HUES6 (cell line): ENCODE measurements around the gene TAL1.

Source experiments
- H3K27ac ChIP-seq: 2 replicates; pipeline ENCODE4 v1.7.0; 2013; ENCODE audit warnings: low read depth, mild to moderate bottlenecking, low read length, inconsistent platforms
- H3K27me3 ChIP-seq: 2 replicates; pipeline ENCODE4 v1.6.1; 2013; ENCODE audit warnings: low read length; ENCODE audit not compliant: control insufficient read depth, insufficient read depth
- H3K36me3 ChIP-seq: 2 replicates; pipeline ENCODE4 v1.6.1; 2013; ENCODE audit warnings: low read length; ENCODE audit not compliant: control insufficient read depth, insufficient read depth
- H3K4me1 ChIP-seq: 2 replicates; pipeline ENCODE4 v1.6.1; 2013; ENCODE audit warnings: low read length; ENCODE audit not compliant: control insufficient read depth, insufficient read depth
- H3K4me3 ChIP-seq: 2 replicates; pipeline ENCODE4 v1.5.1; 2013; ENCODE audit warnings: low read depth, low read length
- H3K9ac ChIP-seq: one replicate; pipeline ENCODE4 v1.6.1; 2013; ENCODE audit warnings: mild to moderate bottlenecking, low read length
- H3K9me3 ChIP-seq: 2 replicates; pipeline ENCODE4 v1.6.1; 2013; ENCODE audit warnings: low read depth, low read length; ENCODE audit not compliant: control insufficient read depth, insufficient read depth

TAL1 gene

DNA sequence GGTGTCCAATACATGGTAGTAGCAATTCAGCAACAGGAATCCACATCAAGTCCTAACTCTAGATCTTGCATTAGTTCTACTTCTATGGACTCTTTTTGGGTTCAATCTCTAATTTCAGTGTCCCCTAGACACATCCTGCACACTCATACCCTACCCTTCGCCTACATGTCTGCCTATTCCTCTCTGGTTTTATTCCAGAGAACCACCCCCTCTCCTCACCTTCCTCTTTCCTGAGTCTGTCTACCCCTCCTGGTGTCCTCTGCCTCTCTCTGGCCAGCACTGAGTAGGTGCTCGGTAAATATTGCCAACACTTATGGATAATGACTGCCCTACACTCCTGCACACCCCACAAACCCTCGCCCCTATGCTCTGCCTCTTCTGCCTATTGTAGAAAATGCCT lies 9.5 kb downstream of the TAL1 start:
- no peaks in the 10 kb centered on the region for H3K36me3 ChIP-seq
- peaks cover 18% of the 10 kb centered on the region for H3K4me1 ChIP-seq
- H3K27me3 ChIP-seq: peaks cover 99% of the 10 kb centered on the region

GRCh38 chr1:47219590-47220220 lies 12.3 kb downstream of the TAL1 start:
- Histone ChIP-seq H3K27ac (no peak overlapping the region), H3K4me1 (peaks cover 9% of the 10 kb centered on the region), H3K9ac (no peak overlapping the region), H3K36me3 (no peaks in the 10 kb centered on the region), H3K9me3 (no peaks in the 10 kb centered on the region), H3K4me3 (no peak overlapping the region), H3K27me3 (peaks cover 89% of the 10 kb centered on the region)

More for the DNA sequence above, 9.5 kb downstream of the TAL1 start:
- Histone ChIP-seq H3K4me3 (no peak overlapping the region), H3K9me3 (no peaks in the 10 kb centered on the region), H3K27ac (no peak overlapping the region), H3K9ac (no peak overlapping the region)

- Histone ChIP-seq H3K27ac (no peak overlapping the region), H3K9me3 (no peaks in the 10 kb centered on the region), H3K27me3 (peaks cover 89% of the 10 kb centered on the region), H3K4me3 (no peak overlapping the region), H3K9ac (no peak overlapping the region), H3K36me3 (no peaks in the 10 kb centered on the region), H3K4me1 (peaks cover 4% of the 10 kb centered on the region; the same call in 1 of the 2 replicates)
These were observed 13.0 kb downstream of the TAL1 start for GRCh38 chr1:47219001-47219400.

DNA sequence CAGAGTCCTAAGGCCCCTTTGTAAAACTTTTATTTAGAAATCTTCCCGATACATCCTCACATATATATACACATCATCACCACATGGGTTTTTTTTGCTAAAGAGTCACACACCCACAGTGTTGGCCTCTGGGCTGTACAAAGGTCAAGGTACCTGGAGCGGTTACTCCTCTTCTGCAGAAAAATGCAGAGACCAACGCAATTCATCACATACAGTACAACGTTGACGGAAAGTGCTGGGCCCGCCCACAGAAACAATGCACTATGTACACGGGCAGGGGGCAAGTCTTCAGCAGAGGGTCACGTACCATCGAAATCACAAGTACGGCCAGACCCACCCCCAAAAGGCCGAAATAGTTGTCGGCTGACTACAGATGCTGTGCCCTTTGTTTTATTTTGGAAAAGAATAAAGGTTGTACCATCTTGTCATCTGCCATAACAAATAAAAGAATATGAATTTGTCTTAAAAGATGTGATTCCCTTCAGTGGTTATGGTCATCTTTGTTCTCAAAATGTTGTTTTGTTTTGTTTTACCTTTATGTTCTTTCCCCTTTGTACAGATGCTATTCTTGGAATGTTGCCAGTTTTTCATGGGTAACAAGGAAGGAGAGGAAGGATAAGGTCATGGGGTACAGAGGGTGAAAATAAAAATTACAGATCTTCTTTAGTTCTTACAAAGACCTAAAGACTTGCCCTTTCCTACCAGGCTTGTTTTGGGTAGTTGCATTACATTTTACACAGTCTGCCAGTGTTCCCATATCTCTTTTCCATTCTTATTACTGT lies 15.6 kb downstream of the TAL1 start:
- Histone ChIP-seq H3K9me3 (no peaks in the 10 kb centered on the region), H3K4me1 (no peaks in the 10 kb centered on the region; the same call in 1 of the 2 replicates), H3K27me3 (peaks cover 86% of the 10 kb centered on the region), H3K4me3 (no peak overlapping the region), H3K27ac (no peak overlapping the region), H3K36me3 (no peaks in the 10 kb centered on the region), H3K9ac (no peak overlapping the region)

DNA sequence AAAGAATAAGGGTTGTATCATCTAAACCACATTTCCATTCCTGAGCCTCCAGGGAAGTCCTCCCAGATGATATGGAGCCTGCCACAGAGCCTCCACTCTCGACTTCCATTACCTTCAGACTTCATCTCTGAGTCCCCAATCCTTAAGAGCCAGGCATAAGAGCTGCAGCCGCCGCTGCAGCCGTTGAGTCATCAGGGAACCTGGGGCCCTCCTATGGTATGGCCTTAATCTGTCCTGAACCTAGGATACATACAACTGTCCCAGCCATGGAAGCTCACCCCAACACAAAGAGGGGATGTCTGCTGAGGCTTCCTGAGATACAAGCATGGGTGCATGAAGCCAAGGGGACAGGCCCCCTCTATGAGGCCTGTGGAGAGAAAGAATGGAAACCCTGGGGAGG lies 16.3 kb downstream of the TAL1 start:
- H3K27ac ChIP-seq: no peak overlapping the region
- H3K27me3 ChIP-seq: peaks cover 83% of the 10 kb centered on the region
- H3K9ac ChIP-seq: no peak overlapping the region
- H3K9me3 ChIP-seq: no peaks in the 10 kb centered on the region
- no peaks in the 10 kb centered on the region; the same call in 1 of the 2 replicates for H3K4me1 ChIP-seq
- no peaks in the 10 kb centered on the region for H3K36me3 ChIP-seq
- no peak overlapping the region for H3K4me3 ChIP-seq

DNA sequence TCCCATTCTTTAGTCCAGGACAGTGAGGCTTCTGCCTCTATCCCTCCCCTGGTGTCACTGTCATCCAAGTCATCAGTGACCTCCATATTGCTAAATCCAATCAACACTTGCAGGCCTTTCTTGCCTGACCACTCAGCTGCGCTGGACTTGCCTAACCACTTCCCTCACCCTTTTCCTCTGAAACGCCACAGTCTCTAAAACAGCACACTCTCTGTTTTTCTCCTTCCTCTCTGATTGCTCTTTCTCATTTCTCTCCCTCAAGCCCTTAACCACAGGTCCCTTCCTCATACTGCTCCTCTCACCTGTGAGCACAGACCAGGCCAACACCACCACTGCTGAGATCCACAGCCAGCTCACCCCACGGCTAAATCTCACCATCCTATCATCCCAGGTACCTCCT lies 17.5 kb downstream of the TAL1 start:
- Histone ChIP-seq H3K27ac (no peak overlapping the region), H3K9me3 (peaks cover 5% of the 10 kb centered on the region; the same call in 1 of the 2 replicates)

GRCh38 chr1:47213230-47213963 lies 18.6 kb downstream of the TAL1 start:
- Histone ChIP-seq H3K9me3 (peaks cover 5% of the 10 kb centered on the region; the same call in 1 of the 2 replicates), H3K4me3 (no peak overlapping the region), H3K9ac (no peak overlapping the region), H3K27ac (no peak overlapping the region), H3K27me3 (peaks cover 84% of the 10 kb centered on the region), H3K4me1 (peaks cover 12% of the 10 kb centered on the region), H3K36me3 (no peaks in the 10 kb centered on the region)

More for the DNA sequence above, 17.5 kb downstream of the TAL1 start:
- Histone ChIP-seq H3K4me1 (no peaks in the 10 kb centered on the region; the same call in 1 of the 2 replicates), H3K27me3 (peaks cover 84% of the 10 kb centered on the region), H3K36me3 (no peaks in the 10 kb centered on the region), H3K9ac (no peak overlapping the region), H3K4me3 (no peak overlapping the region)

DNA sequence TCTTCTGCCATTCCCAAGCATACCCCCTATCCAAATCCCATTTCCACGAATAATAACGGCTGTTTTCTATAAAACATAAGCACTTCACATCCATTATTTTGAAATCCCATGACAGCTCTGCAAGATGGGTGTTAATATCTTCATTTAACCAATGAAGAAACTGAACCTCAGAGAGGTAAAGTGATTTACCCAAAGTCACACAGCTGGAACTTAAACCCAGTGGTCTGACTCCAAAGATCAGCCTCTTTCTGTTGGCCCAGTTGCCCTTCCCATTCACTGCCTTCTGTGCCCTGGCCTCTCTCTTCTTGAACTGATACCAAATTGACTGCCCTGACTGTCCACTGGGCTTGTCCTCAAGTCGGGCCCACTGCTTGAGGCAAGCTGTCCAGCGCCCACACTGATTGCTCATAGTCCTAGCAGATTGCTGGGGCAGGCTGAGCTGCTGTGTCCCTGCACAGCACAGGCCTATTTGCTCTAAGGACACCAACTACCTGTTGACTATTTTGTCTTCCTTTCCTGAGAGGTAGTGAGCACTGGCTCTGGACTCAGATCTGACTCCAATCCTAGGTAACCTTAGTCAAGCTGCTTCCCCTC lies 19.3 kb downstream of the TAL1 start:
- H3K4me1 ChIP-seq: peaks cover 18% of the 10 kb centered on the region
- no peak overlapping the region for H3K9ac ChIP-seq
- H3K27ac ChIP-seq: no peak overlapping the region
- H3K27me3 ChIP-seq: peaks cover 84% of the 10 kb centered on the region
- H3K9me3 ChIP-seq: peaks cover 5% of the 10 kb centered on the region; the same call in 1 of the 2 replicates
- H3K4me3 ChIP-seq: no peak overlapping the region
- no peaks in the 10 kb centered on the region for H3K36me3 ChIP-seq

DNA sequence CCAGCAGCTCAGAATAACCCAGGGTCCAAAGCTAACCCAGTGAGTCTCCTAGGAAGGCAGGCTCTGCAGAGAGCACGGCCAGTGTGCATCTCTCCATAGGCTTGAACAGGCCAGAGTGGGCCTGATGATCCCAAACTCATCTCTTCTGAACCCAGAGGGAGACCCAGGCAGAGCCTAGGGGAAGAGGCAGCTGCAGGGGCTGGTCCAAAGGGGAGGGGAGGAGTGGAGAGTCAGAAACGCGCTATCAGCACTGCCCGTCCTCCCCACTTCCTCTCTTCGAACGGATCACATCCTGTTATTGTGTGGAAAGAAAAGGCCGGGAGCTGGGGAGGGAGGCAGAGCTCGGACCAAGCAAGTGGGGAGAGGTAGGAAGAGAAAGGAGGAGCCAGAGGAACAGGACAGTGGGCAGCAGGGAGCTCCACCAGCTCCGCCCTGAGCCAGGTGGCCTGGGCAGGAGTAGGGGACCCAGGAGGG lies 20.2 kb downstream of the TAL1 start:
- peaks cover 5% of the 10 kb centered on the region; the same call in 1 of the 2 replicates for H3K9me3 ChIP-seq
- H3K4me1 ChIP-seq: peaks cover 18% of the 10 kb centered on the region
- H3K27ac ChIP-seq: no peak overlapping the region
- no peak overlapping the region for H3K4me3 ChIP-seq
- H3K27me3 ChIP-seq: peaks cover 82% of the 10 kb centered on the region
- H3K36me3 ChIP-seq: no peaks in the 10 kb centered on the region
- H3K9ac ChIP-seq: no peak overlapping the region

GRCh38 chr1:47210666-47211065 lies 21.4 kb downstream of the TAL1 start:
- peaks cover 18% of the 10 kb centered on the region for H3K4me1 ChIP-seq
- no peaks in the 10 kb centered on the region for H3K36me3 ChIP-seq
- no peak overlapping the region for H3K9ac ChIP-seq
- no peak overlapping the region for H3K4me3 ChIP-seq
- no peak overlapping the region for H3K27ac ChIP-seq
- H3K9me3 ChIP-seq: peaks cover 5% of the 10 kb centered on the region; the same call in 1 of the 2 replicates
- peaks cover 80% of the 10 kb centered on the region for H3K27me3 ChIP-seq
